B cell (primary cell): ENCODE results near the gene ADK. TPM values are rescaled to one million over a fixed set of nuclear protein-coding genes. Genes with fewer than 3 reads are reported as not detected.

ENCODE experiments used
- ATAC-seq: fragments of 200-7000 bp; cut with Tn5 transposase; one replicate; pipeline ENCODE4 v1.10.0; 2021; ENCODE audit warnings: low read depth, mild to moderate bottlenecking, moderate number of reproducible peaks, moderate library complexity
- CTCF ChIA-PET: fragments of 350-600 bp; sonication (Branson Sonifier 250); formaldehyde crosslinking; loops from one replicate; lab custom pipeline; 2021; ENCODE audit warnings: antibody characterized with exemption, inconsistent platforms; lab: Charles Lee
- POLR2A ChIA-PET: fragments of 350-600 bp; sonication (Branson Sonifier 250); formaldehyde crosslinking; loops from one replicate; lab custom pipeline; 2021; ENCODE audit warnings: antibody characterized with exemption; lab: Charles Lee
- DNase-seq: peaks from one replicate; pipeline ENCODE4 v3.0.0; 2013
- H2AFZ ChIP-seq: 2 replicates; pipeline ENCODE4 v1.6.1; 2012; ENCODE audit warnings: mild to moderate bottlenecking, low read depth, low read length; ENCODE audit not compliant: insufficient read depth, poor library complexity, severe bottlenecking
- H3K27ac ChIP-seq, 2 donors: 1 replicate in 1 of 2; 2 replicates in 1 of 2; pipeline ENCODE4 v1.5.1; 2012 to 2013; ENCODE audit warnings: low read length in 2 of 2, mild to moderate bottlenecking in 2 of 2, moderate library complexity in 1 of 2
- H3K27me3 ChIP-seq, 4 experiments: fragments of 200-600 bp in 1 of 4; sonication (generic) in 1 of 4; replicated peaks in 1 of 4; 1 replicate in 2 of 4; 2 replicates in 2 of 4; pipeline versions ENCODE4 v1.6.1 to v1.7.0; 2013 to 2016; ENCODE audit warnings: low read length in 3 of 4, mild to moderate bottlenecking in 2 of 4, mixed read lengths in 1 of 4, moderate library complexity in 1 of 4; ENCODE audit not compliant: insufficient read depth in 4 of 4, control insufficient read depth in 3 of 4; ENCODE audit errors: control extremely low read depth in 1 of 4
- H3K36me3 ChIP-seq, 2 experiments: replicated peaks in 1 of 2; 1 replicate in 1 of 2; 2 replicates in 1 of 2; pipeline versions ENCODE4 v1.6.1 to v1.7.1; 2013; ENCODE audit warnings: low read length in 1 of 2; ENCODE audit not compliant: insufficient read depth in 2 of 2, control insufficient read depth in 1 of 2; ENCODE audit errors: control extremely low read depth in 1 of 2, extremely low read depth in 1 of 2
- H3K4me1 ChIP-seq, 2 donors: fragments of 200-600 bp in 1 of 2; sonication (generic) in 1 of 2; 1 replicate in 1 of 2; 2 replicates in 1 of 2; pipeline versions ENCODE4 v1.5.1 to v1.6.1; 2013 to 2017; ENCODE audit warnings: low read length in 2 of 2; ENCODE audit not compliant: control insufficient read depth in 2 of 2, insufficient read depth in 2 of 2
- H3K4me2 ChIP-seq: replicated peaks from 2 replicates; pipeline ENCODE3; 2012; ENCODE audit warnings: mild to moderate bottlenecking, low read depth, low read length; ENCODE audit not compliant: poor library complexity, severe bottlenecking
- H3K4me3 ChIP-seq, 5 experiments: fragments of 200-600 bp in 1 of 5; sonication (generic) in 1 of 5; 1 replicate in 3 of 5; 2 replicates in 2 of 5; pipeline versions ENCODE4 v1.5.1 to v1.7.0; 2011 to 2016; ENCODE audit warnings: low read length in 4 of 5, mild to moderate bottlenecking in 4 of 5, low read depth in 2 of 5, control low read depth in 1 of 5, moderate library complexity in 1 of 5; ENCODE audit not compliant: insufficient read depth in 1 of 5; ENCODE audit errors: control extremely low read depth in 1 of 5, extremely low read depth in 1 of 5
- H3K79me2 ChIP-seq: fragments of 200-600 bp; sonication (generic); one replicate; pipeline ENCODE4 v1.6.0; 2016; ENCODE audit warnings: low read length; ENCODE audit not compliant: control insufficient read depth, insufficient read depth
- H3K9ac ChIP-seq: fragments of 200-600 bp; sonication (generic); 2 replicates; pipeline ENCODE4 v1.6.1; 2017; ENCODE audit warnings: mild to moderate bottlenecking, low read length, moderate library complexity
- H3K9me3 ChIP-seq, 3 donors: one replicate each; pipeline versions ENCODE4 v1.6.1 to v1.7.1; 2013; ENCODE audit warnings: low read length in 2 of 3; ENCODE audit not compliant: control insufficient read depth in 2 of 3, insufficient read depth in 1 of 3; ENCODE audit errors: control extremely low read depth in 1 of 3
- H4K20me1 ChIP-seq: 2 replicates; pipeline ENCODE4 v1.6.0; 2012; ENCODE audit warnings: mild to moderate bottlenecking, low read length; ENCODE audit not compliant: insufficient read depth, control insufficient read depth, poor library complexity, severe bottlenecking
- H3K27ac Mint-ChIP-seq: one replicate; pipeline ENCODE4 v1.8.0; 2021; ENCODE audit warnings: mixed read lengths
- H3K27me3 Mint-ChIP-seq: one replicate; pipeline ENCODE4 v1.8.0; 2021; ENCODE audit warnings: mixed read lengths
- H3K4me1 Mint-ChIP-seq: one replicate; pipeline ENCODE4 v1.8.0; 2021; ENCODE audit warnings: mixed read lengths
- H3K4me3 Mint-ChIP-seq: one replicate; pipeline ENCODE4 v1.8.0; 2021; ENCODE audit warnings: mixed read lengths
- H3K9me3 Mint-ChIP-seq: one replicate; pipeline ENCODE4 v1.8.0; 2022; ENCODE audit warnings: mixed read lengths; ENCODE audit not compliant: insufficient read depth
- EZH2 ChIP-seq: IDR thresholded peaks from 2 replicates; pipeline ENCODE4 v1.6.1; 2012; ENCODE audit warnings: borderline replicate concordance, low read depth, mild to moderate bottlenecking, moderate library complexity, low read length; ENCODE audit not compliant: insufficient read depth, poor library complexity, severe bottlenecking
- WGBS: methylation state at CpG from one replicate; pipeline ENCODE4 v1.1.5; 2013; ENCODE audit warnings: missing lambda C conversion rate; ENCODE audit not compliant: insufficient coverage; 5-methylcytosine and 5-hydroxymethylcytosine counted together
- intact Hi-C: fragments of 100-400 bp; cut with micrococcal nuclease; formaldehyde crosslinking; loops from one replicate; pipeline ENCODE4 v1.10.0; 2022
- polyA plus RNA-seq: library from polyadenylated mRNA; depleted of rRNA; stranded (reverse); fragments of >200 nt; gene quantifications from 2 replicates; pipeline ENCODE4 v1.2.3, GENCODE V29; 2012
- total RNA-seq, 2 donors: library from RNA; stranded (reverse); fragments of 120-200 nt in 1 of 2; gene quantifications; 1 replicate in 1 of 2; 2 replicates in 1 of 2; pipeline versions ENCODE4 v1.2.3 to v1.2.4, GENCODE V29; 2013 to 2022
- TF ChIP-seq, protein P1 (sequence below): fragments of 200-600 bp; IDR thresholded peaks from one replicate; pipeline ENCODE4 v1.8.0; 2022; ENCODE audit warnings: antibody characterized with exemption, mild to moderate bottlenecking

The ADK gene
- total and polyA plus RNA-seq, 2 donors (not counting 1 experiment from before 2014, with no cell fraction given), result 37.2 to 52.6 TPM

DNA sequence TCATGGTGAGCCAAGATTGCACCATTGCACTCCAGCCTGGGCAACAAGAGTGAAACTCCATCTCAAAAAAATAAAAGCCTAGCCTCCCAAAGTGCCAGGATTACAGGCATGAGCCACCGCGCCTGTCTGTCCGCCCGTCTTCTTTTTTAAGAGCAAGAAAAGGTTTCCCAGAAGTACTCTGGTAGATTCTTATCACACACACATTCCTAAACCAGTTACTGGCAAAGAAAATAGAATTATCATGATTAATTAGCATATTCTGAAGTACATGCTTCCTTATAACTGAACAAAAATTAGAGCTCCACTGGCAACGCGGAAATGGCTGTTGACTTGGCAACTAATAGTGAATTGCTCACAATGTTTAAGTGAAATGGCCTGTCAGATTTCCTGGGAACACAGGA, 87.0 kb downstream of the ADK start:
- Histone ChIP-seq H3K36me3 (peaks cover 1 to 5% of the 10 kb centered on the region in 2 experiments), H3K4me1 (peaks cover 0 to 2% of the 10 kb centered on the region in 2 donors), H3K9ac (no peak overlapping the region), H2AFZ (no peak overlapping the region), H3K4me3 (no peak overlapping the region), H3K9me3 (no peaks in the 10 kb centered on the region), H3K4me2 (no peak overlapping the region), H3K27ac (no peak overlapping the region), H4K20me1 (peaks cover 22% of the 10 kb centered on the region), H3K27me3 (no peaks in the 10 kb centered on the region), H3K79me2 (peaks cover 71% of the 10 kb centered on the region)
- Mint-ChIP-seq H3K27ac (peak overlapping the region; percentile 32), H3K4me3 (no peak overlapping the region), H3K4me1 (peaks cover 14% of the 10 kb centered on the region), H3K9me3 (no peaks in the 10 kb centered on the region), H3K27me3 (no peaks in the 10 kb centered on the region)
- intact Hi-C loops, result no loop called here
- WGBS, result 50% methylated on average over 2 of the region's 6 CpGs
- no peak for DNase-seq
- no peak for ATAC-seq
- ChIA-PET POLR2A (no interaction called here), CTCF (interaction anchor here (1.1 kb wide), 1 partner anchor 352 kb away, joined by 3 read pairs; no protein-coding TSS in a partner anchor)
- TF ChIP-seq, protein P1, sequence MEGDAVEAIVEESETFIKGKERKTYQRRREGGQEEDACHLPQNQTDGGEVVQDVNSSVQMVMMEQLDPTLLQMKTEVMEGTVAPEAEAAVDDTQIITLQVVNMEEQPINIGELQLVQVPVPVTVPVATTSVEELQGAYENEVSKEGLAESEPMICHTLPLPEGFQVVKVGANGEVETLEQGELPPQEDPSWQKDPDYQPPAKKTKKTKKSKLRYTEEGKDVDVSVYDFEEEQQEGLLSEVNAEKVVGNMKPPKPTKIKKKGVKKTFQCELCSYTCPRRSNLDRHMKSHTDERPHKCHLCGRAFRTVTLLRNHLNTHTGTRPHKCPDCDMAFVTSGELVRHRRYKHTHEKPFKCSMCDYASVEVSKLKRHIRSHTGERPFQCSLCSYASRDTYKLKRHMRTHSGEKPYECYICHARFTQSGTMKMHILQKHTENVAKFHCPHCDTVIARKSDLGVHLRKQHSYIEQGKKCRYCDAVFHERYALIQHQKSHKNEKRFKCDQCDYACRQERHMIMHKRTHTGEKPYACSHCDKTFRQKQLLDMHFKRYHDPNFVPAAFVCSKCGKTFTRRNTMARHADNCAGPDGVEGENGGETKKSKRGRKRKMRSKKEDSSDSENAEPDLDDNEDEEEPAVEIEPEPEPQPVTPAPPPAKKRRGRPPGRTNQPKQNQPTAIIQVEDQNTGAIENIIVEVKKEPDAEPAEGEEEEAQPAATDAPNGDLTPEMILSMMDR, result no peak
- TF ChIP-seq EZH2, result no peak

GRCh38 chr10:74238516-74238915, 87.5 kb downstream of the ADK start:
- H3K9ac ChIP-seq, result no peak overlapping the region
- H3K27me3 ChIP-seq, result no peaks in the 10 kb centered on the region
- peaks cover 9% of the 10 kb centered on the region for H3K4me1 Mint-ChIP-seq
- no peak overlapping the region for H3K27ac ChIP-seq
- no peak overlapping the region for H3K27ac Mint-ChIP-seq
- peaks cover 26% of the 10 kb centered on the region for H4K20me1 ChIP-seq
- WGBS, result no CpG with 5 or more reads among the region's 2 CpGs
- no peaks in the 10 kb centered on the region for H3K27me3 Mint-ChIP-seq
- H3K4me1 ChIP-seq, result peaks cover 0 to 2% of the 10 kb centered on the region in 2 donors
- ChIA-PET CTCF (interaction anchor here (1.0 to 1.1 kb wide), 2 partner anchors 113 to 352 kb away, joined by 3 read pairs; no protein-coding TSS in a partner anchor), POLR2A (interaction anchor here (0.6 kb wide), 1 partner anchor 326 kb away, joined by 4 read pairs; no protein-coding TSS in a partner anchor)
- no peak overlapping the region for H3K4me3 ChIP-seq
- H3K9me3 Mint-ChIP-seq, result no peaks in the 10 kb centered on the region
- H3K4me2 ChIP-seq, result no peak overlapping the region
- DNase-seq (no peak), ATAC-seq (no peak)
- TF ChIP-seq, protein P1, result no peak
- no peak for TF ChIP-seq EZH2
- intact Hi-C loops, result no loop called here
- H3K4me3 Mint-ChIP-seq, result no peak overlapping the region
- H3K9me3 ChIP-seq, result no peaks in the 10 kb centered on the region
- H2AFZ ChIP-seq, result no peak overlapping the region
- H3K36me3 ChIP-seq, result peaks cover 1 to 9% of the 10 kb centered on the region in 2 experiments
- peaks cover 76% of the 10 kb centered on the region for H3K79me2 ChIP-seq
